ENCODE measurements around the gene ZDHHC14.

ZDHHC14 gene

GRCh38 chr6:157644043-157644810, 263.2 kb downstream of the ZDHHC14 start:
- DNase-seq, result no peak
- no peak for TF ChIP-seq GATA1 (IDR thresholded peaks at IDR 0.05; ENCODE audit: low read depth, low read length)
- no peak for TF ChIP-seq POLR2A (IDR thresholded peaks at IDR 0.05; ENCODE audit: low read length)

- no peak for DNase-seq
- TF ChIP-seq POLR2A (IDR thresholded peaks at IDR 0.05; ENCODE audit: low read length) (no peak), GATA1 (IDR thresholded peaks at IDR 0.05; ENCODE audit: low read depth, low read length) (no peak)
Measured at GRCh38 chr6:157645201-157645795, 264.3 kb downstream of the ZDHHC14 start.

DNA sequence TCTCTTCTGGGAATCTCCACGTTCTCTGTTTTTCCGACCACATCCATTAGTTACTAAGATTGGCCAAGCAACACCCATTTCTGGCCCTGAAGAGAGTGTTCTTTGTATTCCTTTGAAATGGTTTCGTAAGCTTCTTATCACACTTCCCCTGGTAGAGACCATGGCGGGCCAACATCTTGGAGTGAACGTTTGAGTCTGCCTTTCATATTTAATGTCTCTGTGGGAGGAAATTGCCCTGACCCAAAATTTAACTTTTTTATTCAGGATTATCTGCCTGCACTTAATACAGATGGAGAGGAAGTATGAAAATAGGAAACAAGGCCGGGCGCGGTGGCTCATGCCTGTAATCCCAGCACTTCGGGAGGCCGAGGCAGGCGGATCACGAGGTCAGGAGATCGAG, 265.0 kb downstream of the ZDHHC14 start:
- no peak for DNase-seq
- TF ChIP-seq GATA1 (IDR thresholded peaks at IDR 0.05; ENCODE audit: low read depth, low read length) (no peak), POLR2A (IDR thresholded peaks at IDR 0.05; ENCODE audit: low read length) (no peak)

DNA sequence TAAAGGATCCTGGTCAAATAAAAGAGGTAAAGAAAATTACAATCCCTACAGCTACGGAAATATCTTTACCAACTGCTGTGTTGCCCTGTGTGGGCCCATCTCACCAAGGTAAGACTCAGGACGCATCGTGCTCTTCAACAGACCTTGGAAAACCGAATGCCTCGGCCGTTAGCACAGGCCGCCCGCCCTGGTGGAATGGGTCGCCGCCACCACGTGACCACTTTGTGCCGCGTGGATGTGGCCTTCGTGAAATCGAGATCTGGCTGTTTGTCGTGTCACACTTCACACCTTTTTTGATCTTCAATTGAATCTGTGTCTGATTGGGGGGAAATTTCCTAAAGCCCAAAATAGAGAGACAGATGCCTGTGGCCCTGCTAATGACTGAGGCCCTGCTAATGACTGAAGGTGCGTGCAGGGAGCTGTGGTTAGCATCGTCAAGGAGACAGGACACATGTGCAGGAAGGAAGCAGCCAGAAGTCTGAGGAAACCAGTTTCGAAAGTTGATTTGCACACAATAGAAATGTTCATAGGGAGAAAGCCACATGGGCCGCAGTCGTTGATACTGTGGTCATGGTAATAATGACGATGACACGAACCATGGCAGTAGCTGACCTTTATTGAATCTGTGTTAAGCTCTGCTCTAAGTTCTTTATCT, 266.4 kb downstream of the ZDHHC14 start:
- TF ChIP-seq GATA1 (IDR thresholded peaks at IDR 0.05; ENCODE audit: low read depth, low read length), result no peak
- TF ChIP-seq POLR2A (IDR thresholded peaks at IDR 0.05; ENCODE audit: low read length), result no peak
- DNase-seq, result no peak

GRCh38 chr6:157648561-157648960, 267.6 kb downstream of the ZDHHC14 start:
- DNase-seq, result no peak
- TF ChIP-seq POLR2A (IDR thresholded peaks at IDR 0.05; ENCODE audit: low read length) (no peak), GATA1 (IDR thresholded peaks at IDR 0.05; ENCODE audit: low read depth, low read length) (no peak)

- DNase-seq, result no peak
- TF ChIP-seq GATA1 (IDR thresholded peaks at IDR 0.05; ENCODE audit: low read depth, low read length) (no peak), POLR2A (IDR thresholded peaks at IDR 0.05; ENCODE audit: low read length) (no peak)
Measured at GRCh38 chr6:157649311-157650260, 268.6 kb downstream of the ZDHHC14 start.

- no peak for TF ChIP-seq POLR2A (IDR thresholded peaks at IDR 0.05; ENCODE audit: low read length)
- TF ChIP-seq GATA1 (IDR thresholded peaks at IDR 0.05; ENCODE audit: low read depth, low read length), result no peak
- DNase-seq, result no peak
Measured at GRCh38 chr6:157650261-157650640, 269.3 kb downstream of the ZDHHC14 start.

- TF ChIP-seq GATA1 (IDR thresholded peaks at IDR 0.05; ENCODE audit: low read depth, low read length) (no peak), POLR2A (IDR thresholded peaks at IDR 0.05; ENCODE audit: low read length) (no peak)
- DNase-seq, result no peak
Measured at GRCh38 chr6:157650801-157651200, 269.8 kb downstream of the ZDHHC14 start.

DNA sequence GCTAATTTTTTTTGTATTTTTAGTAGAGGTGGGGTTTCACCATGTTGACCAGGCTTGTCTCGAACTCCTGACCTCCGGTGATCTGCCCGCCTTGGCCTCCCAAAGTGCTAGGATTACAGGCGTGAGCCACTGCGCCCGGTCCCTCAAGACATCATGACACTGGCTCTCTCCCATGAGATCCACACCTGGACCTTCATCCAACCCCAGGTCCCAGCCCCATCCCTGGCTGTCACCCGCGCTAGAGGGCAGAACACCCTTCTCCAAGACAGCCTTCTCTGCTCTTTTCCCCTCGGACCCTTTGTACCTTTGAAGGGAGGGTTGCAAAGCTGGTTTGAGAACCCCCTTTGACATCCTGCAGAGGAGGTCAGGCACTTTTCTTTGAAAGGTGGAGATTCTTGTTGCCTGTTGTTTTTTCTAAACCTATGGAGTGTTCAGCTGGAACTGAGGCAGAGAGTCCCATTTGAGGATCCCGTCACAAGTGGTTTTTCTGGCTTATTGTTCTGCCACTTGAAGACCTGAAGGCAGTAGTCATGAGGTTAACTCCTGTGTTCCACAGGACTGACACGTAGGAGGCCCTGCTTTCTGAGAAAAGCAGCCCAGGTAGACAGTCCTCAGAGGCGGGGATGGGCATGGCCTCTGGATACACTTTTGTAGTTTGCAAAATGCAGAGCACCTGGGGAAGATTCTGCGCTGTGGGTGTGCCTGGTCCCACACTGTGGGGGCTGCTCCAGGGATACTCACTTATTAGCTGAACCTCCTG, 270.9 kb downstream of the ZDHHC14 start:
- TF ChIP-seq POLR2A (IDR thresholded peaks at IDR 0.05; ENCODE audit: low read length) (no peak), GATA1 (IDR thresholded peaks at IDR 0.05; ENCODE audit: low read depth, low read length) (no peak)
- no peak for DNase-seq

GRCh38 chr6:157652601-157653363, 271.8 kb downstream of the ZDHHC14 start:
- no peak for DNase-seq
- TF ChIP-seq POLR2A (IDR thresholded peaks at IDR 0.05; ENCODE audit: low read length), result no peak
- no peak for TF ChIP-seq GATA1 (IDR thresholded peaks at IDR 0.05; ENCODE audit: low read depth, low read length)

GRCh38 chr6:157653521-157653920, 272.5 kb downstream of the ZDHHC14 start:
- no peak for DNase-seq
- no peak for TF ChIP-seq GATA1 (IDR thresholded peaks at IDR 0.05; ENCODE audit: low read depth, low read length)
- no peak for TF ChIP-seq POLR2A (IDR thresholded peaks at IDR 0.05; ENCODE audit: low read length)

- TF ChIP-seq GATA1 (IDR thresholded peaks at IDR 0.05; ENCODE audit: low read depth, low read length) (no peak), POLR2A (IDR thresholded peaks at IDR 0.05; ENCODE audit: low read length) (no peak)
- DNase-seq, result no peak
Measured at GRCh38 chr6:157655139-157655538, 274.1 kb downstream of the ZDHHC14 start.
